Activated CD4-positive, alpha-beta T cell treated with anti-CD3 and anti-CD28 coated beads, Interleukin-2, amount 10 ng/mL, durations not matched to agents 7 days and 5 days (primary cell): Measurements from ENCODE around the gene POLR2F. TPM values are rescaled to one million over a fixed set of nuclear protein-coding genes. Genes with fewer than 3 reads are reported as not detected.

Experiments
- CTCF ChIA-PET: fragments of 350-600 bp; sonication (Branson Sonifier 250); formaldehyde crosslinking; loops from one replicate; lab custom pipeline; 2021; ENCODE audit warnings: antibody characterized with exemption; lab: Charles Lee
- POLR2A ChIA-PET: fragments of 350-600 bp; sonication (Branson Sonifier 250); formaldehyde crosslinking; loops from one replicate; lab custom pipeline; 2021; ENCODE audit warnings: antibody characterized with exemption; lab: Charles Lee
- DNase-seq: peaks from one replicate; pipeline ENCODE4 v3.0.0-alpha.2; 2020
- H3K27ac Mint-ChIP-seq: one replicate; pipeline ENCODE4 v1.8.0; 2021; ENCODE audit warnings: mild to moderate bottlenecking, moderate library complexity, mixed read lengths
- H3K27me3 Mint-ChIP-seq: one replicate; pipeline ENCODE4 v1.8.0; 2021; ENCODE audit warnings: mixed read lengths
- H3K36me3 Mint-ChIP-seq: one replicate; pipeline ENCODE4 v1.8.0; 2021; ENCODE audit warnings: low read depth, mixed read lengths
- H3K4me1 Mint-ChIP-seq: one replicate; pipeline ENCODE4 v1.8.0; 2021; ENCODE audit warnings: mixed read lengths
- H3K4me3 Mint-ChIP-seq: one replicate; pipeline ENCODE4 v1.8.0; 2021; ENCODE audit warnings: mild to moderate bottlenecking, moderate library complexity, mixed read lengths
- H3K9me3 Mint-ChIP-seq: one replicate; pipeline ENCODE4 v1.8.0; 2021; ENCODE audit warnings: mixed read lengths
- total RNA-seq, 2 experiments: library from RNA; stranded (reverse); gene quantifications; one replicate each; pipeline ENCODE4 v1.2.3, GENCODE V29; 2021

Gene POLR2F
- total RNA-seq: 10 to 100 TPM; 58.5 to 66.3 TPM

DNA sequence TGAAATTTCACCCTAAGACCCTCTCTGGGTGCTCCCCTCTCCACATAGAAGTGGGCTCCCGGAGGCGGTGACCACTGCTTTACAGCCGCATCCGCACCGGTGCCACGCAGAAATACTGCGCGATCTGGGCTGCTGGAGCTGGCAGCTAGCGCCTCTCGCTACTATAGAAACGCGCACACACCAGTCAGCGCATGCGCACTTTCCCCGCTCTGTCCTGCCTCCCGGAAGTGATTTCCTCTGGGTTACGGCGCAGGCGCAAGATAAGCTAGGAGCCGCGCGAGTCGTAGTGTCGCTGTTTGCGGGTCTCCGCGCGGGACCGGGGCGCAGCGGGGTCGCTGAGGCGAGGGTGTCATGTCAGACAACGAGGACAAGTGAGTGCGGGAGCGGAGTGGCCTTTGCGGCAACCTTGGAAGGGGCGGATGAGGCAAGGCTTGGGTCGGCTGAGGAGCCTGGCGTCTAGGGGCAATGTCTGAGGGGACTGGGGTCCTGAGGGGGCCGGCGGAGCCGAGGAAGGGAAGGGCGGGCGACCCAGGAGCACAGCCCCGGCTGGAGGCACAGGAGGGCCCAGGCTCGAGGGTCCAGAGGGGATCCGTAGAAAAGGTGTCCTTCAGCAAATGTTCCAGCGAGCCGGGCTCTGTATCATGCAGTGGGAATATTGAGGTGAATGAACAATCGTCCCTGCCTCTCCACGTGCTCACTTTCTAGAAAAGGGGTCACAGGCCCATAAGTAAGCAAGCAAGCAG lies at the start of gene POLR2F, which contains the start of gene C22orf23:
Gene POLR2F, plus strand, starts transcription at position 263 of the 743 bp plus-strand sequence. Its CDS starts 89 bp downstream, at position 352.
Gene C22orf23, minus strand, starts transcription at position 165 of the 743 bp plus-strand sequence. CDS start 452 bp downstream, outside the sequence.
- ChIA-PET POLR2A (interaction anchor here (0.6 kb wide), 2 partner anchors 110 to 278 kb away, joined by 3 to 6 read pairs; partner anchors contain the start of genes ANKRD54 and LGALS1), CTCF (interaction anchor here (1.1 to 2.1 kb wide), 6 partner anchors 11 to 72 kb away, joined by 3 to 8 read pairs (median 4); no protein-coding TSS in a partner anchor)
- H3K9me3 Mint-ChIP-seq: no peaks in the 10 kb centered on the region

GRCh38 chr22:37904572-37905533 lies 48.6 kb upstream of the POLR2F start:
- no peak for DNase-seq
- CTCF ChIA-PET: interaction anchor here (1.0 to 2.3 kb wide), 10 partner anchors 8 to 298 kb away, joined by 3 to 14 read pairs (median 3); no protein-coding TSS in a partner anchor
- no peaks in the 10 kb centered on the region for H3K9me3 Mint-ChIP-seq
- H3K4me1 Mint-ChIP-seq: peaks cover 30% of the 10 kb centered on the region
- POLR2A ChIA-PET: no interaction called here
- peak overlapping the region; percentile 70 for H3K4me3 Mint-ChIP-seq
- H3K27ac Mint-ChIP-seq: peak overlapping the region; percentile 87
- H3K27me3 Mint-ChIP-seq: no peaks in the 10 kb centered on the region
- H3K36me3 Mint-ChIP-seq: no peaks in the 10 kb centered on the region

More for the DNA sequence above, at the start of gene POLR2F, which contains the start of gene C22orf23:
- Mint-ChIP-seq H3K27ac (peak within 1 kb of the TSS; percentile 94), H3K36me3 (peaks cover 21% of the 10 kb centered on the region), H3K4me3 (peak within 1 kb of the TSS; percentile 100), H3K4me1 (peaks cover 27% of the 10 kb centered on the region), H3K27me3 (peaks cover 18% of the 10 kb centered on the region)
- DNase-seq: peak; percentile 98

GRCh38 chr22:37905534-37906363 lies 47.8 kb upstream of the POLR2F start, which contains the start of gene MICALL1:
TSS of gene MICALL1 (plus strand) at chr22:37906297. CDS start at chr22:37906423, 126 bp downstream.
- peak; percentile 59 for DNase-seq
- Mint-ChIP-seq H3K36me3 (no peaks in the 10 kb centered on the region), H3K4me3 (peak within 1 kb of the TSS; percentile 72), H3K27me3 (no peaks in the 10 kb centered on the region), H3K4me1 (peaks cover 33% of the 10 kb centered on the region), H3K9me3 (no peaks in the 10 kb centered on the region), H3K27ac (peak within 1 kb of the TSS; percentile 87)
- ChIA-PET CTCF (interaction anchor here (0.9 to 2.3 kb wide), 11 partner anchors 9 to 299 kb away, joined by 3 to 14 read pairs (median 3); no protein-coding TSS in a partner anchor), POLR2A (interaction anchor here (0.6 to 0.8 kb wide), 2 partner anchors 16 to 89 kb away, joined by 3 to 6 read pairs; no protein-coding TSS in a partner anchor)

GRCh38 chr22:37906364-37907008 lies 47.0 kb upstream of the POLR2F start:
- Mint-ChIP-seq H3K9me3 (no peaks in the 10 kb centered on the region), H3K4me1 (peaks cover 32% of the 10 kb centered on the region), H3K4me3 (peak overlapping the region; percentile 72), H3K27ac (peak overlapping the region; percentile 87), H3K27me3 (no peaks in the 10 kb centered on the region), H3K36me3 (no peaks in the 10 kb centered on the region)
- peak; percentile 50 for DNase-seq
- ChIA-PET POLR2A (interaction anchor here (0.6 to 0.8 kb wide), 2 partner anchors 17 to 90 kb away, joined by 3 to 6 read pairs; no protein-coding TSS in a partner anchor), CTCF (interaction anchor here (0.9 to 2.3 kb wide), 7 partner anchors 9 to 82 kb away, joined by 3 to 14 read pairs (median 4); no protein-coding TSS in a partner anchor)

DNA sequence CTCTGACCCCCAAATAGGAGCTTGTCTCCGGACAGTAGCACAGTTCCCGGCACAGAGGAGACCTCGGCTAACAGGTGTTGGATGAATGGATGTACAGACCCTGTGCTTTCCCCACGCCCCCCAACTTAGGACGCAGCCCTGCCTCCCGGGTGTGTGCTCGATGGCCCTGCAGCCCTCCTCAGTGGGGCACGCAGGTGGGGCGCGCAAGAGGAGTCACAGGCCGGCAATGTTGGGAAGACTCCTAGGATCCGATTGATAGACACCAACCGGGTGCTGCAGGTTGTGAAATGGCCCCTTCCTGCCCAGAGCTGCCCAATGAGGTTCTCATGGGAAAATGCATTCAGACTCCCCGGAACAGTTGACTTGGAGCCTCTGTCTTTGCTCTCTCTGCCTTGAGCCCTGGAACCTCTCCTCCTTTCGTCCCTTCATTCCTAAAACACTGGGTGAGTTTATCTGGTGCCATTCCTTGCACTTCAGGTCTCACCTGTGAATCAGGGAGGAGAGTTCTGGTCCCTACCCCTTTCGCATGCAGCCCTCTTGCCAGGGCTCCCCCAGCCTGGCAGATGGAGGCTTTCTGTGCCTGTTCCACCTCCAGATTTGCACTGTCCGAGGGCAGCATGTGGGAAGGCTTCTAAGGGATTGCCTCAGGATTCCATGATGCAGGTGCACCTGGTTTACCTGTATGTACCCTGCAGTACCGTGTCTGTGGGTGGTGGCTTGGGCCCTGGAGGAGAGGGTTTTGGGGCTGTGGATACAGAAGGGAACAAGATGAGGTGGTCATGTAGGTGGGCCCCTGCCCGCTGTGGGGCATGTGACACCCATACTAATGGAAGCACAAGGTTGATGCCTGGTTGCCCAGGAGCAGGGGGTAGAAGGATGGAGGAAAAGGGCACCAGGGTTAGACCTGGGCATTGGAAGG lies 46.2 kb upstream of the POLR2F start:
- DNase-seq: no peak
- Mint-ChIP-seq H3K27me3 (no peaks in the 10 kb centered on the region), H3K27ac (peak overlapping the region; percentile 87), H3K9me3 (no peaks in the 10 kb centered on the region), H3K36me3 (no peaks in the 10 kb centered on the region), H3K4me3 (peak overlapping the region; percentile 72), H3K4me1 (peaks cover 36% of the 10 kb centered on the region)
- ChIA-PET CTCF (interaction anchor here (0.6 to 2.3 kb wide), 2 partner anchors 10 to 19 kb away, joined by 5 to 14 read pairs; no protein-coding TSS in a partner anchor), POLR2A (no interaction called here)

- H3K4me1 Mint-ChIP-seq: peaks cover 42% of the 10 kb centered on the region
Measured at GRCh38 chr22:37909766-37910165, 43.7 kb upstream of the POLR2F start.

GRCh38 chr22:37910890-37911672 lies 42.4 kb upstream of the POLR2F start:
- no peak for DNase-seq
- Mint-ChIP-seq H3K27me3 (no peaks in the 10 kb centered on the region), H3K4me1 (peaks cover 33% of the 10 kb centered on the region), H3K27ac (no peak overlapping the region), H3K4me3 (no peak overlapping the region), H3K36me3 (peaks cover 2% of the 10 kb centered on the region), H3K9me3 (no peaks in the 10 kb centered on the region)
- POLR2A ChIA-PET: no interaction called here
- CTCF ChIA-PET: interaction anchor here (1.9 kb wide), 1 partner anchor 23 kb away, joined by 6 read pairs; no protein-coding TSS in a partner anchor

More at GRCh38 chr22:37909766-37910165, 43.7 kb upstream of the POLR2F start:
- Mint-ChIP-seq H3K27ac (no peak overlapping the region), H3K27me3 (no peaks in the 10 kb centered on the region), H3K9me3 (no peaks in the 10 kb centered on the region), H3K36me3 (peaks cover 2% of the 10 kb centered on the region), H3K4me3 (no peak overlapping the region)
- POLR2A ChIA-PET: no interaction called here
- DNase-seq: no peak
- CTCF ChIA-PET: no interaction called here

DNA sequence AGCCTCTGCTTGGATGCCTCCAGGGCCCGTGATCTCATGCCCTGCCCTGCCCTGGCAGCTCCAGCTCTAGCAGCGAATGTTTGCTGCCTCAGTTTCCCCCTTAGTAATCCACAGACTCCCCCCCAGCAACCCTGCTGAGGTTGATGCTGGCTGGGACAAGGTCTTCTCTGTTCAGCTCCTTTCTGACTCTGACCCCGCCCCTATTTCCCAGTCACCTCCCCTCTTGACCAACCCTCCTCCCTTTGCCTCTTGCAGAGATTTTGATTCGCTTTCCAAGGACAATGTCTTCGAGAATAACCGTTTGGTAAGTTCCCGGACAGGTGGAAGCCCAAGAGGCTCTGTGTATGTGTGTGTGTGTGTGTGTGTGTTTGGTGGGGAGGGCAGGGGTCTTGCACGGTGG lies 41.8 kb upstream of the POLR2F start:
- peaks cover 6% of the 10 kb centered on the region for H3K36me3 Mint-ChIP-seq
- no peak overlapping the region for H3K27ac Mint-ChIP-seq
- H3K4me3 Mint-ChIP-seq: no peak overlapping the region
- H3K4me1 Mint-ChIP-seq: peaks cover 33% of the 10 kb centered on the region
- no peaks in the 10 kb centered on the region for H3K27me3 Mint-ChIP-seq
- CTCF ChIA-PET: interaction anchor here (1.9 kb wide), 1 partner anchor 22 kb away, joined by 6 read pairs; no protein-coding TSS in a partner anchor
- no peak for DNase-seq
- H3K9me3 Mint-ChIP-seq: no peaks in the 10 kb centered on the region
- POLR2A ChIA-PET: no interaction called here

DNA sequence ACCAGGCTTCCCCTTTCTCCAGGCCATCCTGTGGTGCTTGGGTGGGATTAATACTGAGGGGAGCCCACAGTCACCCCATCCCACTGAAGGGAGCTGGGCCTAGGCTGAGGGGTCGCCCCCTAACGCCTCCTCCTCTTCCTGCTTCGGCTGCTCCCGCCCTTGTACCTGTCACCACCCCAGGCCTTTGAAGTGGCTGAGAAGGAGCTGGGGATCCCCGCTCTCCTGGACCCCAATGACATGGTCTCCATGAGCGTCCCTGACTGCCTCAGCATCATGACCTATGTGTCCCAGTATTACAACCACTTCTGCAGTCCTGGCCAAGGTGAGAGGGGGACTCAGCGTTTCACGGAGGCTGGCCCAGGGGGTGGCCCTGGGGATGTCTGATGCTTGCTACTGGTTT lies 41.3 kb upstream of the POLR2F start:
- ChIA-PET CTCF (interaction anchor here (1.9 kb wide), 1 partner anchor 22 kb away, joined by 6 read pairs; no protein-coding TSS in a partner anchor), POLR2A (no interaction called here)
- H3K4me1 Mint-ChIP-seq: peaks cover 30% of the 10 kb centered on the region
- H3K36me3 Mint-ChIP-seq: peaks cover 6% of the 10 kb centered on the region
- H3K27me3 Mint-ChIP-seq: no peaks in the 10 kb centered on the region
- no peak overlapping the region for H3K27ac Mint-ChIP-seq
- DNase-seq: no peak
- no peaks in the 10 kb centered on the region for H3K9me3 Mint-ChIP-seq
- H3K4me3 Mint-ChIP-seq: no peak overlapping the region
